IPS DF 19.7 (cell line): Measurements from ENCODE around the gene SEMA7A.
"Not testable (repeated sequence)": the region's sequence is repeated elsewhere in the genome, so short reads cannot be mapped to it uniquely, and the experiment has no call there.

Source experiments
- DNase-seq: peaks from one replicate; pipeline ENCODE4 v3.0.0-alpha.2; 2013; ENCODE audit warnings: low read depth, low spot score

Gene SEMA7A

GRCh38 chr15:74399511-74400312 is 34.0 kb downstream of the SEMA7A start:
- DNase-seq, result no peak

DNA sequence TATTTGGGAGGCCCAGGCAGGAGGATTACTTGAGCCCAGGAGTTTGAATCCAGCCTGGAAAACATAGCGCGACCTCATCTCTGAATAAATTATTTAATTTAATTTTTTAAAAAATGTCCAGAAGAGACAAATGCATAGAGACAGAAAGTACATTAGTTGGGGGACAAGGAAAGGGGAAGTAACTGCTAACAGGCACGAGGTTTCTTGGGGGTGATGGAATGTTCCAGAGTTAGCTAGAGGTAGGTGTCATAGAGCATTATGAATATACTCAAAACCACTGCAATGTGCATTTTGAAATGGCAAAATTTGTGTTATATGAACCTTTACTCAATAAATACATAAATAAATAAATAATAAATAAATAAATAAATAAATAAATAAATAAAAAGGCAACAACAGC is 34.7 kb downstream of the SEMA7A start:
- no peak for DNase-seq

DNA sequence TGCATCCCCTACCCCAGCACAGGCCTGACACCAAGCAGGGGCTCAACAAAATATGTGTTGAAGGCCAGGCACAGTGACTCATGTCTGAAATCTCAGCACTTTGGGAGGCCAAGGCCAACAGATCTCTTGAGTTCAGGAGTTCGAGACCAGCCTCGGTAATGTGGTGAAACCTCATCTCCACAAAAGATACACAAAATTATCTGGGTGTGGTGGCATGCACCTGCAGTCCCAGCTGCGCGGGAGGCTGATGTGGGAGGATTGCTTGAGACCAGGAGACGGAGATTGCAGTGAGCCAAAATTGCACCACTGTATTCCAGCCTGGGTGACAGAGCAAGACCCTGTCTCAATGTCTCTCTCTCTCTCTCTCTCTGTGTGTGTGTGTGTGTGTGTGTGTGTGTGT is 35.6 kb downstream of the SEMA7A start:
- DNase-seq, result no peak

DNA sequence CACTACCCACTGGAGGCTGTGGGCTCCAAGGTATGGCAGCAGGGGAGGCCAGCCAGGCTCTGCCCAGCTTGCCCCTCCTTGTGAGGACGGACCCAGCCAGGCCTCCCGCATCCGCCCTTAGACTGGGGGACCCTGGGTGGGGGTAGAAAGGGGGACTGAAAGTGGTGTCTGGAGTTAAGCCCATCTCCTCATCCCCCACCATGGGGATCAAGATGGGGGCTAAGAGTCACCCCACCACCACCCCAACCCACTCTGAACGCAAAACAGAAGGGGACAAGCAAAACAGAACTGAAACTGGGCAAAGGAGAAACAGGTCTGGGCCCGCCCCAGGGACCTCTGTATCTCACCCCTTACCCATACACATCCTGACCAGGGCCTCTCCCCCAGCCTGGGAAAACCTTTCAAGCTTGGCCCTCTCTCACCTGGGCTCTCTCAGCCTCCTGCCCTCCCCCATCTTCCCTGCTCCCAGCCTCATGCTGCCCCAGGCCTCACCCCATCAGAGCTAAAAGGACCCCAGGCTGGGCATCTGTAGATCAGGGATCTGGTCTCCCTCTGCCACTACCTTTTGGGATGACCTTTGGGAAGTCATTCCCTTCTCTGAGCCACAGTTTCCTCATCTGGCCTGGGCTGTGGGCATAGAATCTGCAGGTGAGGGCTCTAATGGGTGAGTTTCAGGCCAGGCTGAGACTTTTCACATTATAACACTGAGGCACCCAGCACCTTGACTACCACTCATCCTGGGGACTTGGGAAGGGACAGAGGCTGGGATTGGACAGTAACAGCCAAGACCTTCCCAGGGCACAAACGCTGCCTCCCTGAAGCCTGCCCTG is 36.3 kb downstream of the SEMA7A start:
- DNase-seq, result no peak

- no peak for DNase-seq
These were observed 37.1 kb downstream of the SEMA7A start for GRCh38 chr15:74396445-74397238.

GRCh38 chr15:74396146-74396438 is 37.7 kb downstream of the SEMA7A start:
- DNase-seq, result no peak

DNA sequence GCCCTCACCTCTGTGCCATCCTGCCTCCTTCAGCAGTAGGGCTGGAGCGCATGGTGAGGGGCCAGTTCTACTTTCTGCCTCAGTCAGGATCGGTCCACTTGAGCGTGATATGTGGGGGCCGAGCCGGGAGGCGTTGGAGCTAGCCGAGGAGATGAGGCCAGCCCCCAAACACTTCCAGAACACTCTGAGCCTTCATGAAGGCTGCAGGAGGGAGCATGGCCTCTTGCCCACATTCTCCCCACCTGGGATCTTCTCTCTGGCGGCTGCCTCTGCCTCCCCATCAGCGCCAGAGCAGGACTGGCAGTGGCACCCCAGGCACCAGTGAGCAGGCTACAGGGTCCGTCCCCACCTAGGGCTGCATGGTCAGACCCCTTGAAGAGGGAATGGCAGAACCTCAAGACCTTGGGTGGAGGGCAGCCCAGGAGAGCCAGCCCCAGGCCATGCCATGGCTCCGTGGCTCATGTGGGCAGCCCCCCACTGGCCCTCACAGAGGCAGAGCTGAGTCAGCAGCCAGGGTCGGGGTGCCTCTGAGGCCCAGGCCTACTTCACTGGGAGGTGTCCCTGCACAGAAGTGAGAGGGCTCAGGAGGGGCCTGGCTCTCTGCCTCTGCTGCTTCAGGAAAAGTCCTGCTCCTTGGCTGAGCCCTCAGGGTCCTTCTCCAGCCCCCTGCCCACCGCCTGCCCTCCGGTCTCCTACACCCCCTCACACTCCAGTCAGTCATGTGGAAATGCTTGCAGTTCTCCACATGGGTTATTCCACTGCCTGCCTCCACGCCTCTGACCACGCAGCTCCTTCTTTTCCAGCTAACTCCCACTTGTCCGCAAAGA is 38.2 kb downstream of the SEMA7A start:
- no peak for DNase-seq

- no peak for DNase-seq
These were observed 39.5 kb downstream of the SEMA7A start for GRCh38 chr15:74394090-74394846.

GRCh38 chr15:74393423-74393822 is 40.3 kb downstream of the SEMA7A start:
- DNase-seq, result no peak

GRCh38 chr15:74392902-74393301 is 40.9 kb downstream of the SEMA7A start:
- DNase-seq, result no peak

DNA sequence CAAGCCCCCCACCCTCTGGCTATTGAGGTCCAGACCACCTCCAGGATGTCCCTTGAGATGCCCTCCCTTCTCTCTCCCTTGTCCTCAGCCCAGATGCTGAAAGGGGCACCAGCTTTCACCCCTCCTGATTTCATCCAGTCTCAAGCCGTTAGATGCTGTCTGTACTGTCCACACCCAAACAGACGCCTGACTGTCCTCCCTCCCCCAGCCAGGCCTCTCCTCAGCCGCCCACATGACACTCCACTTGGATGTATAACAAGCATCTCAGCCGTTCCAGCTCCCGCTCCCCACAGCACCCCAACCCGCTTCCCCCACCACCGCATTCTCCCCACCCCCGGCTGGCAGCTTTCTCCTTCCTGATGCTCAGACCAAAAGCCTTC is 41.3 kb downstream of the SEMA7A start:
- DNase-seq, result no peak

- DNase-seq, result no peak
These were observed 41.9 kb downstream of the SEMA7A start for GRCh38 chr15:74391582-74392450.

GRCh38 chr15:74390647-74391288 is 43.0 kb downstream of the SEMA7A start:
- no peak for DNase-seq

GRCh38 chr15:74390049-74390646 is 43.6 kb downstream of the SEMA7A start:
- not testable (repeated sequence) for DNase-seq

- DNase-seq, result no peak
These were observed 44.3 kb downstream of the SEMA7A start for GRCh38 chr15:74389241-74390048.

DNA sequence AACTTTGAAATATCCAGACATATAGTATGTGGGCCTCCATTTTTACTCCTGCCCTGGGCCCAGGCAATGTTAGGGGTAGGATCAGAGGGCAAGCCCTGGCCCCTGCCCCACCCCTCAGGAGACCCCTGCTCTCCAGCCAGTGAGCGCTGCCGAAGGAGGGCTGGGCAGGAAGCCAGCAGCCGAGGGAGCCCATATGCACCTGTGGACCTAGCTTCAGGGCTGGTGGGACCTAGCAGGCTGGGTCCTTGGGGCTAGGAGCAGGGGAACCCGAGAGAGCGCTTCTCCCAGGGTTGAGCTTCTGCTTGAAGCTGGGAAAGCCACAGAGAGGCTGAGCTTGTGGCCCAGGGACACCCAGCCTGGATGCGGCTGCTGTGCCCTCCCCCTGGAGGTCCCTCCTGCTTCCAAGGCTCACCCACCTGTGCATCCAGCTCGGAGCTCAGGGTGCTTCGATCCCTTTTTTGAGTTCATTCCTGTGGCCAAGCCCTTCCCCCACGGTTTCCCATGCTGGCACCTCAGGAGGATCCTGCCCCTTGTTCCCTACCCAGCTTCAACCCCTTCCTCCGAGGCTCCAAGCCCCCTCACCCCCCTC is 45.3 kb downstream of the SEMA7A start:
- no peak for DNase-seq

DNA sequence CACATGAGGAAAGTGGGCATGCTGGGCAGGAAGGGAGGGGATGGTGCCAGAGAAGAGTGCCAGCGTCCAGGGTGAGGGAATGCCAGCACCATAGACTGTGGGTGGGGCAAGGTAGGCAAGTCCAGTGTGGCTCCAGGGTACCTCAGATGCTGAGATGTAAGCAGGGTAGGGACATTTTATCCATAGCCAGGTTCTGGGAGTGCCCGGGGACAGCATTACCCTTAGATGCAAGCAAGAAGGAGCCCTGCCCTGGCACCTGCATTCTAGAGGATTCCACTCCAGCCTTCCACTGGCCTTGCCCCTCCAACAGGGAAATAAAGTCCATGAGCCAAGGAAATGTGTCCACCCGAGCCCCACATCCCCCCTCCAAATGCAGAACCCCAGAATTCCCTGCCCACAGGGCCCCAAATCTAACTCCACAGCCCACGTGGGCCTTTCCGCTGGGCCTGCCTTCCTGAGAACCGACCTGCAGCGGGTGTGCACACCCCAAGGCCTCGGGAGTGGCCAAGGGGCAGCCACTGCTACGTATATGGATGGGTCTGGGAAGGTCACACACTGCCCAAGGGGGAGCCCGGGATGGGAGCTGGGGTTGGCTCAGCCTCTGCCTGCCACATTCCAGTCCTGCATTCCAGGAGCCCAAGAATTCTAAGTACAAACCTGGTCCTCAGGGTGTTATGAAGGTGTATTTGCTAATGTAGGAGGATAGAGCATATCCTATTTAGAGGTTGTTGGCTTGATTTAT is 46.0 kb downstream of the SEMA7A start:
- no peak for DNase-seq
